CD4-positive, alpha-beta T cell treated with Interferon alpha-2 for 1 hour (primary cell): ENCODE data around the gene ALG13.
"Not testable (repeated sequence)": the region's sequence is repeated elsewhere in the genome, so short reads cannot be mapped to it uniquely, and the experiment has no call there.

ENCODE experiments used
- DNase-seq, 2 donors: peaks; one replicate each; pipeline ENCODE4 v3.0.0-alpha.2; 2020 to 2022

The ALG13 gene

DNA sequence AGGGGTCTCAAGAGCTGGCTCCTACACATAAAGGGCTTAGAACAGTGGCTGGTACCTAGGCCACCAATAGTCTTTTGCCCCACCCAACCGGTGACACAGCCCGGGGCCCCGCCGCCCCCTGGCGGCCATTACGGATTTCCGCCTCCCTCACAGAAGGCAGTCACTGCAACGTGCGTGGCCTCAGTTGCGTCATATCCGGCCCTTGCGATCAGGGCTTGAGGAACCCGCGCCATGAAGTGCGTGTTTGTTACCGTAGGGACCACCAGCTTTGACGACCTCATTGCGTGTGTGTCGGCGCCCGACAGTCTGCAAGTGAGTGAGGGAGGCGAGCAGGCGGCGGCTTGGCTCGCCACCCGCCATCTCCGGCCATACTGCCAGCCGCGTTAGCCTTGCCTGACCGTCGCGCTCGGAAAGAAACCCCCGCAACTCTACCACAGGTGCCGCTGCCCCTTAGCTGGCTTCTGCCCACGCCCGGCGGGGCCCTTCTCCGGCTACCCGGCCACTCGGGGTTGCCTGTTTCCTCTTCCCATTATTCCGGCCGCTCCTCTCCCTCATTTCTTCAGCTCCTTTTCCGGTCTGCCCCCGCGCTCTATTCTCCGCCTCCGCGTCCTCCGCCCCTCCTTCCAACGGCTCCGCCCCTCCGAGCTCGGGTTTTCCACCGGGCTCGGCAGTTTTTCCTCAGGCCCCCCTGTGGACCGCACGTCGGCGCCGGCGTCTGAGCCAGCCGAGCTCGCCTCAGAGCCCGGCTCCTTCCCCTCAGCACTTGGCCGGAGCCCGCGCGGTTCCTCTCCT is at the start of gene ALG13:
Gene ALG13 (plus strand): TSS at position 183 of the 792 bp plus-strand sequence. CDS start 49 bp downstream, at position 232.
- peak; percentile 91 to 94 for DNase-seq

- DNase-seq: no peak
Measured at GRCh38 chrX:111634823-111635729, 45.9 kb upstream of the ALG13 start.

GRCh38 chrX:111641969-111642368 is 39.0 kb upstream of the ALG13 start:
- no peak for DNase-seq

GRCh38 chrX:111645165-111645564 is 35.8 kb upstream of the ALG13 start:
- not testable (repeated sequence) for DNase-seq

DNA sequence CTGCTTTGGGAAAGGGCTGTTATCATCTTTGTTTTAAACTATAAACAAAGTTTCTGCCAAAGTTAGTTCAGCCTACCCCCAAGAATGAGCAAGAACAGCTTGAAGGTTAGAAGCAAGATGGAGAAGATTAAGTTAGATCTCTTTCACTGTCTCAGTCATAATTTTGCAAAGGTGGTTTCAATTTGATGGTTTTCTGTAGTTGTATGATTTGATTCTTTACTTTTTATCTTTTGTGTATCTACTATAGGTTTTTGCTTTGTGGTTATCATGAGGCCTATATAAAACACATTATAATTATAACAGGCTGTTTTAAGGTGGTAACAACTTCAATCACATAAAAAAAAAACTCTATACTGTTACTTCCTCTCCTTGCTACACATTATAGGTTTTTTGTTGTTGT is 35.4 kb upstream of the ALG13 start:
- no peak for DNase-seq

GRCh38 chrX:111646515-111646914 is 34.5 kb upstream of the ALG13 start:
- DNase-seq: no peak

DNA sequence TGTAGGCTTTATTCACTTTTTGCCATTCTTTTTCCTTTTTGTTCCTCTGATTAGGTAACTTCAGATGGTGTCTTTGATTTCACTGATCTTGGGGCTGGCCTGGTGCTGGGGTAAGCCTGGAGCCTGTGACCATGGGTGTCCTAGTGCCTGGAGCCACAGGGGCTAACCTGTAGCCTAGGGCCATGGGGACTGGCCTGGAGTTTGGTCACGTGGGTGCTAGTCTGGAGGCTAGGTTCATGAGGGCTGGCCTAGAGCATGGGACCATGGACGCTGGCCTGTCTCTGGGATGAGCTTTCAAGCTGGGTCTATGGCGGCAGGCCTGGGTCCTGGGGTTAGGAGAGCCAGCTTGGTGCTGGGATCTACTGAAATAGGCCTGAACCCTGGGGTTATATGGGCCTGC is 32.2 kb upstream of the ALG13 start:
- DNase-seq: no peak

DNA sequence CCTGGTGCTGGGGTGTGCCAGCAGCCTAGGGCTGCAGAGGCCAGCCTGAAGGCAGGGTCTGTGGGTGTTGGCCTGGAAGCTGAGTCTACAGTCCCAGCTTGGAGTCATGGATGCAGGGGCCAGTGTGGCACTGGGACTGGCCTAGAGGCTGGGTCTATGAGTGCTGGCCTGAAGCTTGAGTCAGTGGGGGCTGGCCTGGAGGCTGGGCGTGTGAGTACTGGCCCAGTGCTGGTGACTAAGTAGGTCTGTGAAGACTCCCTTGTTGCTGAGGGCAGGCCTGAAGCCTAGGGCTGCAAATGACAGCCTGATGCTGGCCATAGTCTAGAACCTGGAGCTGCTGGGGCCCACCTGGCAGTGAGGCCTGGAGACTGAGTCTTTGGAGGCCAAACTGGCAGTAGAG is 31.3 kb upstream of the ALG13 start:
- no peak for DNase-seq

GRCh38 chrX:111650845-111651244 is 30.1 kb upstream of the ALG13 start:
- no peak for DNase-seq

- no peak for DNase-seq
Measured at GRCh38 chrX:111652719-111653118, 28.3 kb upstream of the ALG13 start.

DNA sequence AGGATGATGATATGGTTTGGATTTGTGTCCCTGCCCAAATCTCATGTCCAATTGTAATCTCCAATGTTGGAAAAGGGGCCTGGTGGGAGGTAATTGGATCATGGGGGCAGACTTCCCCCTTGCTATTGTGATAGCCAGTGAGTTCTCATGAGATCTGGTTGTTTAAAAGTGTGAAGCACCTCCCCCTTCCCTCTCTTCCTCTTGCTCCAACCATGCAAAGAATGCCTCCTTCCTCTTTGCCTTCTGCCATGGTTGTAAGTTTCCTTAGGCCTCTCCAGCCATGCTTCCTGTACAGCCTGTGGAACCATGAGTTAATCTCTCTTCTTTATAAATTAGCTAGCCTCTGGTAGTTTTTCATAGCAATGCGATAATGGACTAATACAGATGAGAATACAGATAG is 19.7 kb upstream of the ALG13 start:
- no peak for DNase-seq

DNA sequence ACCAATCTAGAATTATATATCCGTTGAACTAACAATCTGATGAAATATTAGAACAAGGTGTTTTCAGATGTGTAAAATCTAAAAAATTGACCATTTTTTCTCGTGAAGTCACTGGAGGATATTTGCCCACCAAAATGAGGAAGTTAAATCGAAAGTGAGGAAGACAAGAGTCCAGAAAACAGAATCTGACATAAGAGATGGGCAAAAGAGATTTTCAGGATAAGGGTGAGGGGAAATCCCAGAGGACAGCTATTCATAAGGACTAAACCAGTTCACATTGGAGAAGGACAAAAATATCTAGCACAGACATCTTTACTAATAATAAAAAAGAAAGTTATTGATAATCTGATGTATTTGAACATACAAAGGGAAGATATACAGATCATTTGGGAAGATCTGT is 18.7 kb upstream of the ALG13 start:
- no peak for DNase-seq

- DNase-seq: no peak
Measured at GRCh38 chrX:111671668-111672067, 9.3 kb upstream of the ALG13 start.

- no peak for DNase-seq
Measured at GRCh38 chrX:111687305-111687704, 6.3 kb downstream of the ALG13 start.

- no peak for DNase-seq
Measured at GRCh38 chrX:111695297-111695880, 14.4 kb downstream of the ALG13 start.

DNA sequence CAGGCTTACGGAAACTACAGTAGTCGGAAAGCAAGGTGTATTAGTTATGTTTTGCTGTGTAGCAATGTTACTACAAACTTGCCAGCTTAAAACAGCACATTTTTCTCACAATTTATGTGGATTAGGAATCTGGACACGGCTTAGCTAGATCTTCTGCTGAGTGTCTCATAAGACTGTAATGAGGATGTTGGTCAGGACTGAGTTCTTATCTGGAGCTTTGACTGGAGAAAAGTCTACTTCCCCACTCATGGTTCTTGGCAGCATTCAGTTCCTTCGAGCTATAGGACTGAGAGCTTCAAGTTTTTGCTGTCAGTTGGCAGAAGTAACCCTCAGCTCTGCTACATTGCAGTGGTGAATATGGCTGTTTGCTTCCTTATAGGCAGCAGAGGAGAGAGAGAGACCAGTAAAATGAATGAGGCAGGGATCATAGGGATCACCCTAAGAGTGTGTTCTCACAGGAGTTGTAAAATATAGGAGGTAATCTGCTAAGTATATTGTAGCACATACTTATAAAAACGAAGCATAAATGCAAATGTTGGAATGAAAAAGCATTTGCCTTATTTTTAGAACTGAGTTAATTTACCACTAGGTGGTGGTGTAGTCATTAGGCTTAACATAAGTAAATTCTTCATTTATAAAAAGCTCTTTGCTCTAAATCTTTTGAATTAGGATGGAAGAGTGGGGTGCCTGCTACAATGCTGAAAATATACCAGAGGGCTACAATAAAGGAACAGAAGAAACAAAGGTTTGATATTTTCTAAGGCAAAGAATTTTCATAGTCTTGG is 38.6 kb downstream of the ALG13 start:
- no peak for DNase-seq

- no peak for DNase-seq
Measured at GRCh38 chrX:111728096-111728495, 47.1 kb downstream of the ALG13 start.

DNA sequence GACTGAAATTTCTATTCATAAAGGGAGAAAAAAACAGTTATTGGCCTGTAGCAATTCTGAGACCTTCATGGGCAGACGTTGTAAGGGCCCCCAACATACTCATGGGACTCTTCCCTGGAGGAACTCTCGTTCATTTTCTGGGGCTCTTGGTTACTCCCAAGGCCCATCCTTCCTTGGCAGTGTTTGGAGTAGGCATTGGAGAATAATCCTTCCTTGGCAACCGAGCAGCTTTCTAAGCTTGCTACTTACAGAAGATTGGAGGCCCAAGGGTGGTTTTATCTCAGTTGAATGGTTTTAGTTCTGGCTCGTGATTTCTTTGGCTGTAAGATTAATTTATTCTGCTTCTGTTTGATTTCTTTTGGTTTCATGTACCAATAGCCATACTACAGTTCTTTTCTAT is 50.4 kb downstream of the ALG13 start:
- no peak for DNase-seq

DNA sequence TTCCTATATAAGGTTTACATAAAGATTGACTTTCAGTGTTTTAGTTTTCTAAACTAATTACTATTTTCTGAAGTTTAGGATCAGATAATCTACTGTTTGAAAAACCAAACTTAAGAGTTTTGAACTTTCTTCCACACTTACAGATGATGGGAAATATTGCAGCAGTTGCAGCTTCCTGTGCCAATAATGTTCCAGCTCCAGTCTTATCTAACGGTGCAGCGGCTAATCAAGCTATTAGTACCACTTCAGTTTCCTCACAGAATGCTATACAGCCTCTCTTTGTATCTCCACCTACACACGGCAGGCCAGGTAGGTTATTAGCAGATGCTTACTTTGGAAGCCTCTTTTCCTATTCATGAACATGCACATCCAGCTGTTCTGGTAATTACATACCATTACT is 55.6 kb downstream of the ALG13 start:
- DNase-seq: no peak

- DNase-seq: no peak
Measured at GRCh38 chrX:111742018-111742417, 61.0 kb downstream of the ALG13 start.

- DNase-seq: no peak
Measured at GRCh38 chrX:111743316-111743715, 62.3 kb downstream of the ALG13 start.

DNA sequence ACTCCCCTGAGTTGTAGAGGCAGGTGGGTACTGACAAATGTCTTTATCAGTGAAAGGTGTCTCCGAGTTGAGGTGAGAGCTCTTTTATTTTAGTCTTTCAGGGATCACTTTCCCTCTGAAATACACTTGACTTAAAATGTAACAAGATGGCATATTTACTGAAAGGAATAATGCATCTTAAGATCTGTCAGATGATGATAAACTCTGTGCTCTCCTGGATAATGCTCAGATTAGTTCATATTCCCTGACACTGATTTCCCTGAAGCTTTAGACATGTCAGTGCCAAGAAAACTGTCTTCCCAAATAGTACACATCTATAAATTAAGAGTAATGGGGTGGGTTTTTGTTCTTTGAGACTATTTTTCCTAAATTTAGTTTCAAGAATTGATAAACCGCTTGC is 75.5 kb downstream of the ALG13 start:
- no peak for DNase-seq

- DNase-seq: no peak
Measured at GRCh38 chrX:111759686-111760085, 78.7 kb downstream of the ALG13 start.
